Activated CD4-positive, alpha-beta T cell treated with anti-CD3 and anti-CD28 coated beads, Interleukin-2, amount 50 U/mL, for 1 hour (primary cell): Measurements from ENCODE around the gene MGST1.
"Not testable (repeated sequence)": the region's sequence is repeated elsewhere in the genome, so short reads cannot be mapped to it uniquely, and the experiment has no call there.

Experiments used
- DNase-seq: peaks from one replicate; pipeline ENCODE4 v3.0.0-alpha.2; 2020

Gene MGST1

DNA sequence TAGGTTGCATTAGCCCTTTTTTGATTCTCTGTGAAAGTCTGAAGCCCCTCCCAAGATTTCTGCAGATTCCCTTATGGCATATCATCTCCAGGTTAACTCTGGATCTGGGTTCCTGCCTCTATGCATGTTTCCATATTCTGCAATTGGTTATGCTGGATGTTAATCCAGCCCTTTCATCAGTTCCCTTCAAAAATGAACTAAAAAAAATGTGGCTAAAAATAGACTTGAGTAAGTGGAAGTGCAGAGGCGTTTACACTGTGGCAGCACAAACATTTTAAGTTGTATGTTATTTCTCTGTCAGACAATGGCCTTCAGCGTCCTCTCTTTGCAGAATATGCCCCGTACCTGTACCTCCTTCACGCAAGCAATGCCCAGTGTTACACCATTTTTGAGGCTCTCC lies 11.4 kb downstream of the MGST1 start:
- no peak for DNase-seq

- no peak for DNase-seq
These were observed 12.4 kb downstream of the MGST1 start for GRCh38 chr12:16359512-16360491.

DNA sequence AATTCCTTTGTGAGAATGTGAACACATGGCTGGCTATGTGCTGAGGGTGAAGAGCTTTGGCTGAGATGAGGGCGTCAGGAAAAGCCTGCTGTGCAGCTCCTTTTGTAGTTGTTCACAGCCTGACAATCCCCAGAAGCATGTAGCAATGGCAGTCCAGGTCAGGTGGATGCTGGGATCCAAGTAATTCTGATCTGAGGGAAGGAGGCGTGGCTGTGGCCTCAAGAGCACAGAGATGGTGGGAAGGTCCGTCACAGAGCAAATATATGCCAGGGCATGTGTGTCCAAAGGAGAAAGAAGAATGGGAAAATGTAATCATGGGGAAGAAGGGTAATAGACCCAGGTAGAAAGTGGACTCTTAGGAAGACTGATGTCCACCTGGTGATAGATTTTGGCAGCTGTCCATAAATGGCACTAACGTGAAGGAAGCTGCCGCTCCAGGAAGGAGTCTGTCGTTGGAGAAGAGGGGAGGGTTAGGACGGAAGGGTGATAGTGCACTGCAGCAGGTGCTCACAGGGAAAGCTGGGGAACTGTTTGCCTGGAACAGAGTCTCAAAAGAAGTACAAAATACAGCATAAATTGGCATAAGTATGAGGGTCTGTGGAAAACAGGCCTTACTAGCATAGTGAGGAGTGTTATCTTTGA lies 13.8 kb downstream of the MGST1 start:
- no peak for DNase-seq

DNA sequence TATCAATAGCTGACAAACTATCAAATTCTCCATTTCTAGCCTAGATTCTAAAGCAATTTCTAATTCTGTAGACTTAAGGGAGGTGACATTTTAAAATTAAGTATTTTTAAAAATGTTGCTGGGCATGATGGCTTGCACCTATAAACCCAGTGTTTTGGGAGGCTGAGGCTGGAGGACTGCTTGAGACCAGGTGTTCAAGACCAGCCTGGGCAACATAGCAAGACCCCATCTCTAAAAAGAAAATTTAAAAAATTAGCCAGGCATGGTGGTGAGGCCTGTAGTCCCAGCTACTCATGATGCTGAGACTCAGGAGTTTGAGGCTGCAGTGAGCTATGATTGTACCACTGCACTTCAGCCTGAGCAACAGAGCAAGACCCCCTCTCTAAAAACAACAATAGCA lies 15.1 kb downstream of the MGST1 start:
- DNase-seq = no peak

DNA sequence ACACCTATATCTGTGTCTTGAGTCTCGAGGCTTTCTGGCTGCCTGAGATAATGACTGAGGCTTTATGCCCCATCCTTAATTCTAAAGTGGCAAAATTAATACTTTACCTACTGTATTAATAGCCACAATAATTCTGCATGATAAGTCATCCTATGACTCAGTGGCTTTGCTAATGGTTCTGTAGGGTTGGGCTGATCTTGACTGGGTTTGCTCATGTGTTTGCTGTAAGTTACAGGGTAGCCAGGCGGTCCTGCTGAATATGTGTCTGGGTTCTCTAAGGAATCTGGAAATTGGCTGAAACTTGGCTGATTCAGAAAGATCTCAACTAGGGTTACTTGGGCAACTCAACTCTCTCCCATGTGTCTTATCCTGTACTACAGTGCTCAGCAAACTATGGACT lies 21.7 kb downstream of the MGST1 start:
- no peak for DNase-seq

- no peak for DNase-seq
These were observed 22.7 kb downstream of the MGST1 start for GRCh38 chr12:16370096-16370495.

DNA sequence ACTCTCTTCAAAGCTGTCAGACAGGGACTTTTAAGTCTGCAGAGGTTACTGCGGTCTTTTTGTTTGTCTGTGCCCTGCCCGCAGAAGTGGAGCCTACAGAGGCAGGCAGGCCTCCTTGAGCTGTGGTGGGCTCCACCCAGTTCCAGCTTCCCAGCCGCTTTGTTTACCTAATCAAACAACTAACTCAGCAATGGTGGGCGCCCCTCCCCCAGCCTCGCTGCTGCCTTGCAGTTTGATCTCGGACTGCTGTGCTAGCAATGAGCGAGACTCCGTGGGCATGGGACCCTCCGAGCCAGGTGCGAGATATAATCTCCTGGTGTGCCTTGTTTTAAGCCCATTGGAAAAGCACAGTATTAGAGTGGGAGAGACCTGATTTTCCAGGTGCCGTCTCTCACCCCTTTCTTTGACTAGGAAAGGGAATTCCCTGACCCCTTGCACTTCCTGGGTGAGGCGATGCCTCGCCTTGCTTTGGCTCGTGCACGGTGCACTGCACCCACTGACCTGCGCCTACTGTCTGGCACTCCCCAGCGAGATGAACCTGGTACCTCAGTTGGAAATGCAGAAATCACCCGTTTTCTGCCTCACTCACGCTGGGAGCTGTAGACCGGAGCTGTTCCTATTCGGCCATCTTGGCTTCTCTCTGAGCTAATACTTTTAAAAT lies 35.3 kb downstream of the MGST1 start:
- DNase-seq = not testable (repeated sequence)

GRCh38 chr12:16384732-16385131 lies 37.3 kb downstream of the MGST1 start:
- no peak for DNase-seq

GRCh38 chr12:16385782-16386646 lies 38.6 kb downstream of the MGST1 start:
- DNase-seq = no peak

DNA sequence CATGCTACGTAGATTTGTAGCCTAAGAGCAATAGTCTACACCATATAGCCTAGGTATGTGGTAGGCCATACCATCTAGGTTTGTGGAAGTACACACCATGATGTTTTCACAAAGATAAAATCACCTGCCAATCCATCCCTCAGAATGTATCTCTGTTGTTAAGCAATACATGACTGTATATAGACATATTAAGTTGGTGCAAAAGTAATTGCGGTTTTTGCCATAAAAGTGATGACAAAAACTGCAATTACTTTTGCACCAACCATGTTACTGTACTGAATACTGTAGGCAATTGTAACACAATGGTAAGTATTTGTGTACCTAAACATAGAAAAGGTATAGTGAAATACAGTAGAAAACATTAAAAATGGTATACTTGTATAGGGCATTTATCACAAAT lies 40.5 kb downstream of the MGST1 start:
- DNase-seq = no peak

GRCh38 chr12:16389594-16389993 lies 42.1 kb downstream of the MGST1 start:
- DNase-seq = no peak

- no peak for DNase-seq
These were observed 45.5 kb downstream of the MGST1 start for GRCh38 chr12:16392846-16393535.

- DNase-seq = no peak
These were observed 51.7 kb downstream of the MGST1 start for GRCh38 chr12:16399101-16399500.

DNA sequence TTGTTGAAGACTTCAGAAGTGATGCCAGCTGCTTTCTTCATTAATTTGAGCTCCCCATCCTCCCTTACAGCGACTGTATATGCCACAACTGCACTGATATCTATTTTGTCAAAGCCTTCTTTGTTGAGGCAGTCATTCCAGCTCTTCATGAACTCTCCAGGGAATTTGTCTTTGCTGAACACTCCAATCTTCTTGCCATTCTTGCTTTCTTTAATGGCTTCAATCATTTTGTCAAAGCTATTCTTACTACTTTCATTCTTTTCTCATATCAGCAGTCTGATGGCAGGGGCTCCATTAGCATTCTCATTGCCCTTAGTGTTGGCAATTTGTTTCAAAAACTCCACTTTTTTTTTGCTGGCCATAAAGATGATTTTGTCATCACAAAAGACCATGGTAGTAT lies 54.4 kb downstream of the MGST1 start:
- not testable (repeated sequence) for DNase-seq

- DNase-seq = no peak
These were observed 59.9 kb downstream of the MGST1 start for GRCh38 chr12:16407346-16407745.
